Activated CD8-positive, alpha-beta T cell treated with anti-CD3 and anti-CD28 coated beads for 36 hours (primary cell): ENCODE results near the gene LRRC17. TPM values are rescaled to one million over a fixed set of nuclear protein-coding genes. Genes with fewer than 3 reads are reported as not detected.

Source experiments
- ATAC-seq: fragments of 200-7000 bp; cut with Tn5 transposase; one replicate; pipeline ENCODE4 v1.10.0; 2021; ENCODE audit warnings: mild to moderate bottlenecking, moderate library complexity
- CTCF ChIA-PET: fragments of 350-600 bp; sonication (Branson Sonifier 250); formaldehyde crosslinking; loops from one replicate; lab custom pipeline; 2021; ENCODE audit warnings: antibody characterized with exemption; lab: Charles Lee
- POLR2A ChIA-PET: fragments of 350-600 bp; sonication (Branson Sonifier 250); formaldehyde crosslinking; loops from one replicate; lab custom pipeline; 2021; ENCODE audit warnings: antibody characterized with exemption; lab: Charles Lee
- DNase-seq: peaks from one replicate; pipeline ENCODE4 v3.0.0-alpha.2; 2020
- H3K27ac Mint-ChIP-seq: one replicate; pipeline ENCODE4 v1.8.0; 2021; ENCODE audit warnings: mild to moderate bottlenecking, mixed read lengths
- H3K27me3 Mint-ChIP-seq: one replicate; pipeline ENCODE4 v1.8.0; 2021; ENCODE audit warnings: mixed read lengths
- H3K36me3 Mint-ChIP-seq: one replicate; pipeline ENCODE4 v1.8.0; 2021; ENCODE audit warnings: low read depth, mixed read lengths
- H3K4me1 Mint-ChIP-seq: one replicate; pipeline ENCODE4 v1.8.0; 2021; ENCODE audit warnings: low read depth, mixed read lengths
- H3K4me3 Mint-ChIP-seq: one replicate; pipeline ENCODE4 v1.8.0; 2021; ENCODE audit warnings: mild to moderate bottlenecking, moderate library complexity, mixed read lengths
- H3K9me3 Mint-ChIP-seq: one replicate; pipeline ENCODE4 v1.8.0; 2021; ENCODE audit warnings: mixed read lengths
- intact Hi-C: fragments of 100-400 bp; cut with micrococcal nuclease; formaldehyde crosslinking; loops from one replicate; pipeline ENCODE4 v1.10.0; 2022
- total RNA-seq, 2 experiments: library from RNA; stranded (reverse); gene quantifications; one replicate each; pipeline ENCODE4 v1.2.3, GENCODE V29; 2021
- TF ChIP-seq, protein P1 (sequence below): fragments of 200-600 bp; IDR thresholded peaks from one replicate; pipeline ENCODE4 v1.8.0; 2022; ENCODE audit warnings: antibody characterized with exemption, mild to moderate bottlenecking

The LRRC17 gene
- total RNA-seq, 2 experiments from 2014 or later: not detected

DNA sequence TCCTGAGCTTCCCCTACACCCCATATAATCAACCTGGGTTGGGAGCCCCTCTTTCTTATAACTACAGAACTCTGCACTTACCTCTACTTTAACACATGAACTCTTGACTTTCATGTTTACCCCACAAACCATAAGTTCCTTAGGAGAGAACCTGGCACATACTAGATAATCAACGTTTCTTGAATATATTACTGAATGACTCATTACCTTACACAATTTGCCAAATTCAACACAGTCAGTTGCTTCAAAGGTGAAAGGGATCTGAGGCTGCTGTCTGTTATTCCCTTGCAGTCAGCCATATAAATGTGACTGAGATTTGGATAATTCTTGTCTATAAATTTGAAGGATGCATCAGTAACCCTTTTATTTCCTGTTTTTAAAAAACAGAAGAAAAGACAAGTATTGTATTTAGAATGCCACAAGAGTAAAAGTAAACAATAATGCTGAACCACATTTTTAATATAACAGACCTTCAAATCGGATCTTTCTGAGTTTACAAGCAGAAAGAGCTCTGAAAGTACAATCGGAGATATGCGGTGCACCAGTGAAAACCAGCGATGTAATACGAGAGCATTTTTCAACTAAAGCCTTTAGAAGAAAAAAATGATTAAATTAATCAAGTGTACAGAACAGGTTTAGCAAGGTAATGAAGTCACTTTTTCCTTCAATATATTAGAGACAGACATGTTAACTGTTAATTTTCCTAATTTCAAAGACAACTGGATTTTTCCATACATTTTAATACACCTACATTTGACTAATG, 29.5 kb upstream of the LRRC17 start:
- TF ChIP-seq, protein P1, sequence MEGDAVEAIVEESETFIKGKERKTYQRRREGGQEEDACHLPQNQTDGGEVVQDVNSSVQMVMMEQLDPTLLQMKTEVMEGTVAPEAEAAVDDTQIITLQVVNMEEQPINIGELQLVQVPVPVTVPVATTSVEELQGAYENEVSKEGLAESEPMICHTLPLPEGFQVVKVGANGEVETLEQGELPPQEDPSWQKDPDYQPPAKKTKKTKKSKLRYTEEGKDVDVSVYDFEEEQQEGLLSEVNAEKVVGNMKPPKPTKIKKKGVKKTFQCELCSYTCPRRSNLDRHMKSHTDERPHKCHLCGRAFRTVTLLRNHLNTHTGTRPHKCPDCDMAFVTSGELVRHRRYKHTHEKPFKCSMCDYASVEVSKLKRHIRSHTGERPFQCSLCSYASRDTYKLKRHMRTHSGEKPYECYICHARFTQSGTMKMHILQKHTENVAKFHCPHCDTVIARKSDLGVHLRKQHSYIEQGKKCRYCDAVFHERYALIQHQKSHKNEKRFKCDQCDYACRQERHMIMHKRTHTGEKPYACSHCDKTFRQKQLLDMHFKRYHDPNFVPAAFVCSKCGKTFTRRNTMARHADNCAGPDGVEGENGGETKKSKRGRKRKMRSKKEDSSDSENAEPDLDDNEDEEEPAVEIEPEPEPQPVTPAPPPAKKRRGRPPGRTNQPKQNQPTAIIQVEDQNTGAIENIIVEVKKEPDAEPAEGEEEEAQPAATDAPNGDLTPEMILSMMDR: no peak
- POLR2A ChIA-PET: no interaction called here
- Mint-ChIP-seq H3K4me3 (no peak overlapping the region), H3K4me1 (peaks cover 1% of the 10 kb centered on the region), H3K36me3 (no peaks in the 10 kb centered on the region), H3K27me3 (no peaks in the 10 kb centered on the region), H3K27ac (no peak overlapping the region), H3K9me3 (no peaks in the 10 kb centered on the region)
- CTCF ChIA-PET: no interaction called here
- intact Hi-C loops: no loop called here
- ATAC-seq (no peak), DNase-seq (no peak)

DNA sequence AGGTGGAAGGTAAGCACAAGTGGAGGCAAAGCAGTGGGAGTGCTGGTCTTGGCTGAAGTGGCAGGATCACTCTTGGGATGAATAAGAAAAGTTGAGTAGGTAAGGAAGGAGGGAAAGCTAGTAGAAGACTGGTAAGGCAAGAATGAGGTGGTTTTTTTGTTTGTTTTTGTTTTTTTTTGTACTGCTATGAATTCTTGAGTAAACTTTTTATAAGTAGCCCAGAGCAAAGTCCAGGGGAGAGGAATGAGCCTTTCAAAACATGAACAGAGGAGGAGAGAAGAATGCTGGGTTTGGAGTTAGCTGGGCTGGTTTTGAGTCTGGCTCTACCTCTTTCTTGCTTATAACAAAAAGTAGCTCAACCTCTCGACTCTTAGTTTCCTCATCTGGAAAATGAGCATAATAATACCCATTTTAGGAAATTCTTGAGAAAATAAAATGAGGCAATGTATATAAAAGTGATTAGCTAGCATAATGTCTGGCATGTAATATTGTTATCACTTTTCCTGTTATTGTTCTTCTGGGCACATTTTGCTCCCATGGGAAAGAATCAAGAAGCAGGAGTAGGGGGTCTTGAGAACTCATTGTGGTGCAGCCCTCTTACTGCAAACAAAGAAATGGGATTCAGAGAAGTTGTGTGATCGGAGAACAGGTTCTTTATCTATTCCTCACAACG, 24.1 kb upstream of the LRRC17 start:
- ATAC-seq: no peak
- POLR2A ChIA-PET: no interaction called here
- intact Hi-C loops: no loop called here
- no peak overlapping the region for H3K4me3 Mint-ChIP-seq
- no peak overlapping the region for H3K27ac Mint-ChIP-seq
- H3K27me3 Mint-ChIP-seq: no peaks in the 10 kb centered on the region
- CTCF ChIA-PET: no interaction called here
- no peaks in the 10 kb centered on the region for H3K4me1 Mint-ChIP-seq
- TF ChIP-seq, protein P1: no peak
- H3K9me3 Mint-ChIP-seq: no peaks in the 10 kb centered on the region
- DNase-seq: no peak
- H3K36me3 Mint-ChIP-seq: no peaks in the 10 kb centered on the region

DNA sequence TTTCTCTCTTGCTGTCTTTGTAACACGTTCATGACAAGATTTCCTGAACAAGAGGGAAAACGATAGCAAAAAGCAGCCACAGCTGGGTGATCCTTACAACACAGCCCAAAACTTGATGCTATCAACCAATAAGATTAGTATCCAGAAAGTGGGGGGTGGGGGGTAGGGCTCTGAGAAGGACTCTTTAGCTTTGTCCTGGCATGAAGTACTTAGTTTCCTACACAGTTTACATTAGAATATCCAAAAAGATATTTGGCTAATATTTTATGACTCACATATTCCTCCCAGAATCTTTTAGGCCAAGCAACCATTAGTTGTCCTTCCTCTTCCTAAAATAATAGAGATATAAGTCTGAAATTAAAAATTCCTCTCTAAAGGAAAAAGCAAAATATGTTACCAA, 22.9 kb upstream of the LRRC17 start:
- ChIA-PET CTCF (interaction anchor here (1.0 kb wide), 1 partner anchor 12 kb away, joined by 3 read pairs; no protein-coding TSS in a partner anchor), POLR2A (no interaction called here)
- DNase-seq: no peak
- Mint-ChIP-seq H3K27ac (no peak overlapping the region), H3K4me3 (no peak overlapping the region), H3K9me3 (no peaks in the 10 kb centered on the region), H3K27me3 (no peaks in the 10 kb centered on the region), H3K36me3 (no peaks in the 10 kb centered on the region), H3K4me1 (no peaks in the 10 kb centered on the region)
- TF ChIP-seq, protein P1: no peak
- ATAC-seq: no peak
- intact Hi-C loops: no loop called here

DNA sequence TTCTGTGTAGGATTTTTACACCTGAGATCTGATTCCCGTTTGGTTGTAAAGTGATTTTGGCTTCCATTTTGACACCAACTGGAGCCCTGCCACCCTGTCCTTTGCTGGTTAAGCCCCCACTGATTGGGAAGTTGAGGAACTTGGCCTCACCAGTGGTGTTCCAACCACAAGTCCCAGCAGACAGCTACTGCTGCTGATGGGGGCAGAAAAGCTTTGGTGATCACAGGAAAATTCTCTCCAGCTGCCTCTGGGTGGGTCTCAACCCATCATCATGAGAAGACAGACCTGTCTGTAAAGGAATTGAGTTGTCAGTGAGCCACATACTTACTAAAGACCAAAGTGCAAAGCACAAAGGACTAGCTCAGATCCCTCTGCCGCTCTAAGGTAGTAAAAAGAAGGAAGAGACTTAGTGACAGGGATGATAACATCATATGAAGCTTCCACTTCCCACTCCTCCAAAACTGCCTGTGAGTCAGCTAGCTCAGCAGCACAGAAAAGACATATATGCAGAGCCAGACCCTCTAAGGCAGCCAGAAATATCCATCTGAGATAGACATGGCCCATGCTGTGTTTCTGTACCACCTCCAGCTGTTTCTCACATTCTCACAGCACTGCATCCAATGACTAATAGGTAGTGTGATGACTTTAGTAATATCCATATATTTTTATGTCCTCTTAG, 22.4 kb upstream of the LRRC17 start:
- intact Hi-C loops: no loop called here

More for the DNA sequence above, 22.4 kb upstream of the LRRC17 start:
- TF ChIP-seq, protein P1: no peak
- no peaks in the 10 kb centered on the region for H3K9me3 Mint-ChIP-seq
- ATAC-seq (no peak), DNase-seq (no peak)
- ChIA-PET CTCF (interaction anchor here (1.0 kb wide), 1 partner anchor 12 kb away, joined by 3 read pairs; no protein-coding TSS in a partner anchor), POLR2A (no interaction called here)
- no peaks in the 10 kb centered on the region for H3K27me3 Mint-ChIP-seq
- no peak overlapping the region for H3K4me3 Mint-ChIP-seq
- no peaks in the 10 kb centered on the region for H3K4me1 Mint-ChIP-seq
- no peak overlapping the region for H3K27ac Mint-ChIP-seq
- H3K36me3 Mint-ChIP-seq: no peaks in the 10 kb centered on the region
